SK-N-SH treated with all-trans-retinoic acid at 6 μM for 48 hours (cell line): ENCODE measurements around the gene WDR74.

Experiments
- ATAC-seq: fragments of 200-7000 bp; cut with Tn5 transposase; 3 replicates; pipeline ENCODE4 v1.9.1; 2020; ENCODE audit warnings: mild to moderate bottlenecking, moderate library complexity
- ARNTL ChIP-seq: fragments of 450-650 bp; formaldehyde crosslinking; IDR thresholded peaks from 2 replicates; pipeline ENCODE4 v1.5.0; 2020; ENCODE audit warnings: low read depth, mild to moderate bottlenecking, moderate library complexity, borderline replicate concordance
- CSRNP3 ChIP-seq: fragments of 250-450 bp; sonication (Bioruptor Pico); IDR thresholded peaks from 2 replicates; pipeline ENCODE4 v1.5.1; 2021; ENCODE audit warnings: mild to moderate bottlenecking, moderate library complexity
- ESRRG ChIP-seq: fragments of 250-450 bp; sonication (Bioruptor Pico); IDR thresholded peaks from 2 replicates; pipeline ENCODE4 v1.6.1; 2021; ENCODE audit warnings: mild to moderate bottlenecking
- GLIS3 ChIP-seq: fragments of 250-450 bp; sonication (Bioruptor Pico); IDR thresholded peaks from 2 replicates; pipeline ENCODE4 v1.5.0; 2020; ENCODE audit warnings: mild to moderate bottlenecking, moderate library complexity
- ISL1 ChIP-seq: fragments of 250-450 bp; sonication (Bioruptor Pico); IDR thresholded peaks from 2 replicates; pipeline ENCODE4 v2.1.2; 2022; ENCODE audit warnings: mild to moderate bottlenecking, moderate library complexity
- OSR1 ChIP-seq: fragments of 250-450 bp; sonication (Bioruptor Pico); IDR thresholded peaks from 2 replicates; pipeline ENCODE4 v1.8.0; 2022; ENCODE audit warnings: moderate library complexity, mild to moderate bottlenecking, inconsistent platforms
- POU6F1 ChIP-seq: fragments of 250-450 bp; sonication (Bioruptor Pico); IDR thresholded peaks from 2 replicates; pipeline ENCODE4 v1.8.0; 2021; ENCODE audit warnings: low read depth, mild to moderate bottlenecking, moderate library complexity, borderline replicate concordance
- PPARA ChIP-seq: fragments of 250-450 bp; sonication (Bioruptor Pico); IDR thresholded peaks from 2 replicates; pipeline ENCODE4 v1.5.0; 2020; ENCODE audit warnings: mild to moderate bottlenecking, borderline replicate concordance
- RARB ChIP-seq: fragments of 250-450 bp; sonication (Bioruptor Pico); IDR thresholded peaks from 2 replicates; pipeline ENCODE4 v1.8.0; 2021; ENCODE audit warnings: mild to moderate bottlenecking, moderate library complexity
- TCF4 ChIP-seq: fragments of 250-450 bp; sonication (Bioruptor Pico); IDR thresholded peaks from 2 replicates; pipeline ENCODE4 v1.8.0; 2021; ENCODE audit warnings: mild to moderate bottlenecking, moderate library complexity, borderline replicate concordance
- TOX ChIP-seq: fragments of 250-450 bp; sonication (Bioruptor Pico); IDR thresholded peaks from 2 replicates; pipeline ENCODE4 v1.8.0; 2021; ENCODE audit warnings: mild to moderate bottlenecking, moderate library complexity, borderline replicate concordance
- TSHZ2 ChIP-seq: fragments of 250-450 bp; sonication (Bioruptor Pico); IDR thresholded peaks from 2 replicates; pipeline ENCODE4 v1.5.0; 2020; ENCODE audit warnings: mild to moderate bottlenecking, moderate library complexity
- ZC3H10 ChIP-seq: fragments of 250-450 bp; sonication (Bioruptor Pico); IDR thresholded peaks from 2 replicates; pipeline ENCODE4 v1.5.1; 2021; ENCODE audit warnings: mild to moderate bottlenecking, moderate library complexity
- ZFP3 ChIP-seq: fragments of 250-450 bp; sonication (Bioruptor Pico); IDR thresholded peaks from 2 replicates; pipeline ENCODE4 v1.5.0; 2020; ENCODE audit warnings: mild to moderate bottlenecking, moderate library complexity
- ZFP30 ChIP-seq: fragments of 450-650 bp; formaldehyde crosslinking; IDR thresholded peaks from 2 replicates; pipeline ENCODE4 v1.5.0; 2022; ENCODE audit warnings: mild to moderate bottlenecking, moderate library complexity
- ZNF565 ChIP-seq: fragments of 450-650 bp; formaldehyde crosslinking; conservative IDR thresholded peaks from 2 replicates; pipeline ENCODE4 v1.5.0; 2020; ENCODE audit warnings: low read depth, mild to moderate bottlenecking, moderate library complexity
- ZNF70 ChIP-seq: fragments of 450-650 bp; formaldehyde crosslinking; IDR thresholded peaks from 2 replicates; pipeline ENCODE4 v1.5.0; 2020; ENCODE audit warnings: mild to moderate bottlenecking, moderate library complexity
- ZNF8 ChIP-seq: fragments of 450-650 bp; formaldehyde crosslinking; IDR thresholded peaks from 2 replicates; pipeline ENCODE4 v1.5.0; 2020; ENCODE audit warnings: mild to moderate bottlenecking, moderate library complexity

The WDR74 gene

GRCh38 chr11:62841361-62842170 is 2.2 kb upstream of the WDR74 start (continued):
- TF ChIP-seq POU6F1: peak; percentile 100
- peak; percentile 98 for TF ChIP-seq TSHZ2
- TF ChIP-seq TCF4: peak; percentile 96
- TF ChIP-seq ZFP30 (CRISPR knock-in tag): peak; percentile 95
- peak; percentile 100 for TF ChIP-seq ESRRG (CRISPR knock-in tag)
- TF ChIP-seq TOX (CRISPR knock-in tag): peak; percentile 100

DNA sequence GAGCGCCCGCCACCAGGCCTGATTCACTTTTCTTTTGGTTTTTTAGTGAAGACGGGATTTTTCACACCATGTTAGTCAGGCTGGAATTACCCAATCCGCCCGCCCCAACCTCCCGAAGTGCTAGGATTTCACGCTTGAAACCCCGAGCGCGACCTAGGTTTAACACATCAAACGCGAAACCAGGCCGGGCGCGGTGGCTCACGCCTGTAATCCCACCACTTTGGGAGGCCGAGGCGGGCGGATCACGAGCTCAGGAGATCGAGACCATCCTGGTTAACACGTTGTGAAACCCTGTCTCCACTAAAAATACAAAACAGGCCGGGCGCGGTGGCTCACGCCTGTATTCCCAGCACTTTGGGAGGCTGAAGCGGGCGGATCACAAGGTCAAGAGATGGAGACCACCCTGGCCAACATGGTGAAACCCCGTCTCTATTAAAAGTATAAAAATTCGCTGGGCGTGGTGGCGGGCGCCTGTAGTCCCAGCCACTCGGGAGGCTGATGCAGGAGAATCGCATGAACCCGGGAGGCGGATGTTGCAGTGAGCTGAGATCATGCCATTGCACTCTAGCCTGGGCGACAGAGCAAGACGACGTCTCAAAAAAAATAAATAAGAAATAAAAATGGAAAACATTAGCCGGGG is 1.5 kb upstream of the WDR74 start:
- peak; percentile 8 for ATAC-seq

- ATAC-seq: no peak
- TF ChIP-seq ISL1 (no peak), ZNF8 (CRISPR knock-in tag) (no peak), PPARA (CRISPR knock-in tag) (no peak)
- TF ChIP-seq, all 23 proteins: peak for 0
Observed at GRCh38 chr11:62835336-62835735, 4.1 kb downstream of the WDR74 start.

DNA sequence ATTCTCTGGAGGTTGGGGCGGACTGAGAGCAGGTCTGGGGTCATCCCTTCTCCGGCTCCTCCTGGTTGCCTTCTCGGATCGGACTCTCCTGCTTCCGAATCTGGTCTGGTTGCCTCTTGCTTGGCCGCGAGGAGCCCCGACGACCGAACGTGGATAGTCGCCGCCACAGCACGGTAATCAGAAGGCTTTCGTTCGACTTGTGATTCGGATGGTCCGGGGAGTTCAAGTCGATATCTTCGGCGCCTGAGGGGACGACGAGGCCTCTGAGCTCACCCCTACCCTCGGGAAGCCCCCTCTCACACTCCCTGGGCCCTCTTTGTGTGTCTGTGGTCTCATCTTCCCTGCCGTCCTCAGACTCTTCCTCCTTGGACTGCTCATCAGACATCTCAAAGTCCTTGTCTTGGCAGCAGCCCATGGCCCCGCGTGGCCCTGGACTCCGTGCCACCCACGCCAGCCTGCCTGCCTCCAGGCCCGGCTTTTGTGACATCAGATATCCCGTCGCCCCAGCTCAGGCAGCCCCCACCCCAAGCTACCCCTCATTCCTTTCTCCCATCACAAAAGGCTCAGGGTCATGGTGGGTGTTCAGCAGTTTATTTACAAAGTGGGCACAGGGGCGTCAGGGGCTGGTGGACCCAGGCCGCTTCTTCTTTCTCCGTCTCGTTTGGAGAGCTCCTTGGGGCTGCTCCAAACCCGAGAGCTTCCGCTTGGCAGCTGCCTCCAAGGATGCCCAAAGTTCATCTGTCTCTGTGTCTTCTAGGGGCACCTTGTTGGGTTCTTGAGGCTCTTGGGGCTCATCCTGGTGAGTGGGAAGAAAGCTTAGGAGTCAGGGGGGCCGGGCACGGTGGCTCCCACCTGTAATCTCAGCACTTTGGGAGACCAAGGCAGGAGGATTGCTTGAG is 6.8 kb downstream of the WDR74 start, which contains the start of gene TEX54:
TEX54 (minus strand) TSS at position 506 of the 899 bp plus-strand sequence.
- peak; percentile 50 for ATAC-seq
- TF ChIP-seq ZC3H10 (CRISPR knock-in tag) (no peak), ZFP3 (CRISPR knock-in tag) (no peak), PPARA (CRISPR knock-in tag) (no peak), ZNF8 (CRISPR knock-in tag) (no peak), CSRNP3 (no peak), ZNF70 (CRISPR knock-in tag) (no peak), ZNF565 (CRISPR knock-in tag) (no peak), ARNTL (CRISPR knock-in tag) (no peak), GLIS3 (CRISPR knock-in tag) (no peak), RARB (CRISPR knock-in tag) (no peak), OSR1 (CRISPR knock-in tag) (no peak), TOX (CRISPR knock-in tag) (no peak)
